22Rv1 (cell line): Measurements from ENCODE around the gene INTS6.

Experiments used
- ZFX ChIP-seq: fragments of 450-650 bp; IDR thresholded peaks from 2 replicates; pipeline ENCODE4 v1.6.1; 2017; ENCODE audit warnings: antibody characterized with exemption, borderline replicate concordance
- TF ChIP-seq, protein P1 (sequence below): fragments of 450-650 bp; IDR thresholded peaks from 2 replicates; pipeline ENCODE4 v1.5.1; 2017; ENCODE audit warnings: mild to moderate bottlenecking

DNA sequence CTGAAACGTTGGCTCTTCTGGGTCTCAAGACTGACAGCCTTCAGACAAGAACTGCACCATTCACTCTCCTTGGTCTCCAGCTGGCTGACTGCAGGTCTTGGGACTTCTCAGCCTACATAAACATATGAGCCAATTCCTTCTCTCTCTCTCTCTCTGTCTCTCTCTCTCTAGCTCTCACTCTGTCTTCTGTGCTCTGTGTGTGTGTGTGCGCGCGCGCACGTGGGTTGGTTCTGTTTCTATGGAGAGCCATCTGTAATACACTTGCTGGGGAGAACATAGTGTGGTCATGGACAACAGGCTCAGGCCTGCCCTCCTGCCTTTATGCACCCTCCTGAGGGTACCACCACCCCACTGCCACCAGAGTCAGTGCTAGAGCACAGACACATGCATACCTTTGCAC, 127.0 kb downstream of the INTS6 start:
- TF ChIP-seq, protein P1, sequence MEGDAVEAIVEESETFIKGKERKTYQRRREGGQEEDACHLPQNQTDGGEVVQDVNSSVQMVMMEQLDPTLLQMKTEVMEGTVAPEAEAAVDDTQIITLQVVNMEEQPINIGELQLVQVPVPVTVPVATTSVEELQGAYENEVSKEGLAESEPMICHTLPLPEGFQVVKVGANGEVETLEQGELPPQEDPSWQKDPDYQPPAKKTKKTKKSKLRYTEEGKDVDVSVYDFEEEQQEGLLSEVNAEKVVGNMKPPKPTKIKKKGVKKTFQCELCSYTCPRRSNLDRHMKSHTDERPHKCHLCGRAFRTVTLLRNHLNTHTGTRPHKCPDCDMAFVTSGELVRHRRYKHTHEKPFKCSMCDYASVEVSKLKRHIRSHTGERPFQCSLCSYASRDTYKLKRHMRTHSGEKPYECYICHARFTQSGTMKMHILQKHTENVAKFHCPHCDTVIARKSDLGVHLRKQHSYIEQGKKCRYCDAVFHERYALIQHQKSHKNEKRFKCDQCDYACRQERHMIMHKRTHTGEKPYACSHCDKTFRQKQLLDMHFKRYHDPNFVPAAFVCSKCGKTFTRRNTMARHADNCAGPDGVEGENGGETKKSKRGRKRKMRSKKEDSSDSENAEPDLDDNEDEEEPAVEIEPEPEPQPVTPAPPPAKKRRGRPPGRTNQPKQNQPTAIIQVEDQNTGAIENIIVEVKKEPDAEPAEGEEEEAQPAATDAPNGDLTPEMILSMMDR, result no peak
- no peak for TF ChIP-seq ZFX
